Omental fat pad (tissue), 4 donors: Measurements from ENCODE around the gene FCN3. TPM values are rescaled to one million over a fixed set of nuclear protein-coding genes. Genes with fewer than 3 reads are reported as not detected.

Source experiments
- ATAC-seq: fragments of 150-250 bp; one replicate; pipeline ENCODE4 v1.9.1; 2016; ENCODE audit warnings: mild to moderate bottlenecking, moderate library complexity; ENCODE audit not compliant: low FRiP score
- DNase-seq: peaks from one replicate; pipeline ENCODE4 v3.0.0-alpha.2; 2019; ENCODE audit warnings: low spot score
- CTCF ChIP-seq, 3 donors: fragments of 450-650 bp; IDR thresholded peaks; one replicate each; pipeline ENCODE4 v1.5.1; 2016 to 2017; ENCODE audit warnings: antibody characterized with exemption in 3 of 3, mild to moderate bottlenecking in 3 of 3, moderate library complexity in 2 of 3
- total RNA-seq, 4 donors: library from RNA; depleted of rRNA; stranded (reverse); fragments of >200 nt; gene quantifications; one replicate each; pipeline ENCODE4 v1.1.0, GENCODE V29; 2016

The FCN3 gene
- total RNA-seq, 4 donors from 2014 or later = 33.1 to 451 (median 75.9) TPM

- no peak for TF ChIP-seq CTCF (IDR thresholded peaks at IDR 0.05)
- DNase-seq (no peak), ATAC-seq (no peak)
Observed at GRCh38 chr1:27336756-27337155, 37.9 kb downstream of the FCN3 start.

GRCh38 chr1:27335506-27336422 lies 38.9 kb downstream of the FCN3 start:
- TF ChIP-seq CTCF (IDR thresholded peaks at IDR 0.05) = no peak
- no peak for DNase-seq
- no peak for ATAC-seq

- TF ChIP-seq CTCF (IDR thresholded peaks at IDR 0.05) = no peak
- no peak for ATAC-seq
- no peak for DNase-seq
Observed at GRCh38 chr1:27333717-27334279, 40.8 kb downstream of the FCN3 start.

GRCh38 chr1:27332536-27333281 lies 41.9 kb downstream of the FCN3 start:
- TF ChIP-seq CTCF (IDR thresholded peaks at IDR 0.05) = peak in 1 of 3 donors; percentile 27

GRCh38 chr1:27331922-27332321 lies 42.7 kb downstream of the FCN3 start:
- DNase-seq (no peak), ATAC-seq (no peak)
- no peak for TF ChIP-seq CTCF (IDR thresholded peaks at IDR 0.05)

More at GRCh38 chr1:27332536-27333281, 41.9 kb downstream of the FCN3 start:
- DNase-seq = no peak
- no peak for ATAC-seq

GRCh38 chr1:27331426-27331825 lies 43.2 kb downstream of the FCN3 start:
- no peak for TF ChIP-seq CTCF (IDR thresholded peaks at IDR 0.05)
- DNase-seq (no peak), ATAC-seq (no peak)
